Kidney (tissue), 14 donors: ENCODE measurements around the gene RAB33B. TPM values are rescaled to one million over a fixed set of nuclear protein-coding genes. Genes with fewer than 3 reads are reported as not detected.
"Not testable (repeated sequence)": the region's sequence is repeated elsewhere in the genome, so short reads cannot be mapped to it uniquely, and the experiment has no call there.

Source experiments
- DNase-seq, 5 donors: peaks; one replicate each; pipeline ENCODE4 v3.0.0-alpha.2; 2013 to 2020
- FAIRE-seq: peaks from 2 replicates; lab custom pipeline; 2012; peaks lifted over from hg19 to GRCh38; lab: Jason Lieb, UNC
- H3K27ac ChIP-seq, 2 donors: one replicate each; pipeline ENCODE4 v1.7.0; 2013; ENCODE audit warnings: low read depth in 2 of 2, low read length in 2 of 2, inconsistent platforms in 1 of 2
- H3K27me3 ChIP-seq: one replicate; pipeline ENCODE4 v1.7.1; 2013; ENCODE audit warnings: low read length, inconsistent platforms; ENCODE audit not compliant: control insufficient read depth, insufficient read depth
- H3K36me3 ChIP-seq, 3 donors: one replicate each; pipeline versions ENCODE4 v1.7.0 to v1.7.1; 2013; ENCODE audit warnings: low read length in 3 of 3, control low read depth in 1 of 3, inconsistent platforms in 1 of 3; ENCODE audit not compliant: insufficient read depth in 3 of 3, control insufficient read depth in 2 of 3
- H3K4me1 ChIP-seq, 3 donors: one replicate each; pipeline versions ENCODE4 v1.7.0 to v1.7.1; 2013; ENCODE audit warnings: low read length in 3 of 3, inconsistent platforms in 1 of 3, low read depth in 1 of 3; ENCODE audit not compliant: control insufficient read depth in 2 of 3, insufficient read depth in 2 of 3
- H3K4me3 ChIP-seq, 3 donors: one replicate each; pipeline versions ENCODE4 v1.7.0 to v1.8.1; 2013; ENCODE audit warnings: low read length in 3 of 3, control low read depth in 1 of 3, inconsistent platforms in 1 of 3
- H3K9ac ChIP-seq, 3 donors: one replicate each; pipeline versions ENCODE4 v1.7.0 to v1.7.1; 2013; ENCODE audit warnings: low read length in 3 of 3, control low read depth in 1 of 3, inconsistent platforms in 1 of 3
- H3K9me3 ChIP-seq, 3 donors: one replicate each; pipeline versions ENCODE4 v1.7.0 to v1.7.1; 2013; ENCODE audit warnings: low read length in 3 of 3, control low read depth in 1 of 3, inconsistent platforms in 1 of 3; ENCODE audit not compliant: control insufficient read depth in 2 of 3, insufficient read depth in 1 of 3
- intact Hi-C: fragments of 100-400 bp; cut with DNase I; formaldehyde crosslinking; loops from one replicate; pipeline ENCODE4 v1.11.1; 2022
- polyA plus RNA-seq: library from polyadenylated mRNA; stranded (reverse); fragments of 350-450 nt; fragmentation: Illumina TruSeq; extraction: RNeasy Lipid Tissue Mini Kit (QIAGEN cat#74804); gene quantifications from one replicate; pipeline ENCODE4 v1.2.3, GENCODE V29; 2014; ENCODE audit warnings: low read depth, low replicate concordance; ENCODE audit not compliant: insufficient read depth
- total RNA-seq: library from RNA; stranded (reverse); fragmentation: NEBNext Ultra II Directional; extraction: Animal tissue kit (Norgen Biotek cat#: 25700); gene quantifications from one replicate; pipeline ENCODE4 v1.2.1, GENCODE V29; 2021
- TF ChIP-seq, protein P1 (sequence below): IDR thresholded peaks from 3 replicates; pipeline ENCODE4 v1.5.1; 2012; ENCODE audit warnings: mild to moderate bottlenecking, moderate library complexity, borderline replicate concordance; ENCODE audit not compliant: insufficient read depth; ENCODE audit errors: extremely low read depth
- donor health status: control.
- donor health status: control.
- donor health status: control.
- donor health status: control.
- donor health status: control.
- donor health status: DM: yes; HTN: yes; CAD: no.
- donor health status: Normal renal cell carcinoma (clear cell type).

Gene RAB33B
- total and polyA plus RNA-seq, 2 donors from 2014 or later: 2.5 to 9.8 TPM

DNA sequence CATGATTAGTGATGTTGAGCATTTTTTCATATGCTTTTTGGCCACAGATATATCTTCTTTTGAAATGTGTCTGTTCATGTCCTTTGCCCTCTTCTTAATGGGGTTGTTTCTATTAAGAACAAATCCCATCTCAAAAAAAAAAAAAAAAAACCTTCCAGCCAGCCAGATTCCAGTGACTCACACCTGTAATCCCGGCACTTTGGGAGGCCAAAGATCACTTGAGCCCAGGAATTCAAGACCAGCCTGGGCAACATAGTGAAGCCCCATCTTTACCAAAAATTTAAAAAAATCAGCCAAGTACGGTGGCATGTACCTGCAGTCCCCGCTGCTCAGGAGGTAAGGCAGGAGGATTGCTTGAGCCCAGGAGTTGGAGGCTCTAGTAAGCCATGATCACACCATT, 5.1 kb downstream of the RAB33B start:
- Histone ChIP-seq H3K9ac (no peak overlapping the region), H3K27ac (no peak overlapping the region), H3K4me1 (peaks cover 0 to 14% (median 0%) of the 10 kb centered on the region in 3 donors), H3K36me3 (no peaks in the 10 kb centered on the region), H3K27me3 (no peaks in the 10 kb centered on the region), H3K9me3 (no peaks in the 10 kb centered on the region), H3K4me3 (no peak overlapping the region)
- DNase-seq (no peak), FAIRE-seq (no peak)
- TF ChIP-seq, protein P1, sequence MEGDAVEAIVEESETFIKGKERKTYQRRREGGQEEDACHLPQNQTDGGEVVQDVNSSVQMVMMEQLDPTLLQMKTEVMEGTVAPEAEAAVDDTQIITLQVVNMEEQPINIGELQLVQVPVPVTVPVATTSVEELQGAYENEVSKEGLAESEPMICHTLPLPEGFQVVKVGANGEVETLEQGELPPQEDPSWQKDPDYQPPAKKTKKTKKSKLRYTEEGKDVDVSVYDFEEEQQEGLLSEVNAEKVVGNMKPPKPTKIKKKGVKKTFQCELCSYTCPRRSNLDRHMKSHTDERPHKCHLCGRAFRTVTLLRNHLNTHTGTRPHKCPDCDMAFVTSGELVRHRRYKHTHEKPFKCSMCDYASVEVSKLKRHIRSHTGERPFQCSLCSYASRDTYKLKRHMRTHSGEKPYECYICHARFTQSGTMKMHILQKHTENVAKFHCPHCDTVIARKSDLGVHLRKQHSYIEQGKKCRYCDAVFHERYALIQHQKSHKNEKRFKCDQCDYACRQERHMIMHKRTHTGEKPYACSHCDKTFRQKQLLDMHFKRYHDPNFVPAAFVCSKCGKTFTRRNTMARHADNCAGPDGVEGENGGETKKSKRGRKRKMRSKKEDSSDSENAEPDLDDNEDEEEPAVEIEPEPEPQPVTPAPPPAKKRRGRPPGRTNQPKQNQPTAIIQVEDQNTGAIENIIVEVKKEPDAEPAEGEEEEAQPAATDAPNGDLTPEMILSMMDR: no peak
- intact Hi-C loops: no loop called here

DNA sequence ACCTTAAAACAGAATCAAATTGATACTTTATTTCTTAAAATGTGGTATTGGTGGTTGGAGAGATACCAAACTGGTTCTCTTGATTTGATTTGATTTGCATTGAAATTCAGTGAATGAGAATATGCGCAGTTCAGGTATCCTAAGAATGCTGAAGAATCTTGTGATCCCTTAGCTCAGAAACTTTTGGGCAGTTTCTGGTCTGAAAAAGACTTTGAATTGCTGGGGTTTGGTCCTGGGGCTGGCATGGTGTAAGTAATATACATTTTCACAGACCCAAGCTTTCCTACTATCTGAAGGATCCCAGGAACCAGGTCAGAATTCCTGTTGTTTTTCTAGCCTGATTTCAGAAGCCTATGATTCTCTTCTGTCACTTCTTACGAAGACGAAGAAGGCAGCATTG, 6.6 kb downstream of the RAB33B start:
- TF ChIP-seq, protein P1: no peak

DNA sequence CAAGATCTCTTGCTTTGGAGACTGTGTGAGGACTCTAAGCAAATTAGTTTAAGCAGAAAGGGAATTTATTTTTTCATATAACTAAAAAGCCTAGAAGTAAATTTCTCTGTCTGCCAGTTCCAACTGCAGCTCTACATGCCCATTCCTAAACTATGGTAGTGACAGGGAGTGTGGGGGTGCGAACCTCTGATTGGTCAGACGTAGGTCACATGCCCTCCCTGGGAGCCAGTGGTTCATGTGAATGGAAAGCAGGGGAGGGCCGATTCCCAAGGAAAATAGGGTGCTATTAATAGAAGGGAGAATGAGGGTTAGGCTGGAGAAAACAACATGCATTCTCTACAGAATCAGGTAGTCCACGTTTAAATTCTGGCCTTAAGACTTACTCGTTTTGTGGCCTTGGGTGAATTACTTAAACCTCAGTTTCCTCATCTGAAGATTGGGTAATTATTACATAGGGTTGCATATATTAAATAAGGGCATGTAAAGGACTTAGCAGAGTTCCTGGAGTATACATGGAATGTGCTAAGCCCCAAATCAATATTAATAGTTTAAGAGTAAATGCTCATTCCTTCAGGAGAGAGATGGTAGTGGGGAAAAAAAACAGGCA, 7.2 kb downstream of the RAB33B start:
- Histone ChIP-seq H3K27me3 (no peaks in the 10 kb centered on the region), H3K9me3 (no peaks in the 10 kb centered on the region), H3K36me3 (no peaks in the 10 kb centered on the region), H3K9ac (no peak overlapping the region), H3K27ac (no peak overlapping the region), H3K4me1 (peaks cover 0 to 5% (median 0%) of the 10 kb centered on the region in 3 donors), H3K4me3 (no peak overlapping the region)
- no peak for DNase-seq
- no peak for FAIRE-seq
- intact Hi-C loops: no loop called here
- TF ChIP-seq, protein P1: no peak

More for the DNA sequence above, 6.6 kb downstream of the RAB33B start:
- Histone ChIP-seq H3K9ac (no peak overlapping the region), H3K27me3 (no peaks in the 10 kb centered on the region), H3K9me3 (no peaks in the 10 kb centered on the region), H3K4me1 (peaks cover 0 to 9% (median 0%) of the 10 kb centered on the region in 3 donors), H3K4me3 (no peak overlapping the region), H3K27ac (no peak overlapping the region), H3K36me3 (no peaks in the 10 kb centered on the region)
- DNase-seq (no peak), FAIRE-seq (no peak)
- intact Hi-C loops: no loop called here

DNA sequence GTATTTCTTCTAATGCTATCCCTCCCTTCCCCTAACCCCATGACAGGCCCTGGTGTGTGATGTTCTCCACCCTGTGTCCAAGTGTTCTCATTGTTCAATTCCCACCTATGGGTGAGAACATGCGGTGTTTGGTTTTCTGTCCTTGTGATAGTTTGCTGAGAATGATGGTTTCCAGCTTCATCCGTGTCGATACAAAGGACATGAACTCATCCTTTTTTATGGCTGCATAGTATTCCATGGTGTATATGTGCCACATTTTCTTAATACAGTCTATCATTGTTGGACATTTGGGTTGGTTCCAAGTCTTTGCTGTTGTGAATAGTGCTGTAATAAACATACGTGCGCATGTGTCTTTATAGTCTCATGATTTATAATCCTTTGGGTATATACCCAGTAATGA, 10.6 kb downstream of the RAB33B start:
- DNase-seq, H3K27ac ChIP-seq, intact Hi-C loops, H3K36me3 ChIP-seq, H3K27me3 ChIP-seq, H3K4me3 ChIP-seq, FAIRE-seq, H3K9me3 ChIP-seq, H3K9ac ChIP-seq, H3K4me1 ChIP-seq: not testable (repeated sequence)
